HG02884 (cell line): ENCODE data around the gene PES1.
A peak's percentile ranks its signal among the peaks of the same experiment; 100 is the strongest.
"Not testable (repeated sequence)": the region's sequence is repeated elsewhere in the genome, so short reads cannot be mapped to it uniquely, and the experiment has no call there.

Experiments used
- ATAC-seq: cut with Tn5 transposase; IDR thresholded peaks from one replicate; pipeline ENCODE4 v1.9.1; 2021; ENCODE audit warnings: mild to moderate bottlenecking, moderate library complexity; ENCODE audit not compliant: unreplicated experiment

Gene PES1

GRCh38 chr22:30591588-30592359 is at the start of gene PES1:
TSS of gene PES1 (minus strand) at chr22:30591910. CDS start at chr22:30591833, 77 bp downstream.
- peak; percentile 87 for ATAC-seq

- no peak for ATAC-seq
Measured at GRCh38 chr22:30640839-30641430, 49.2 kb upstream of the PES1 start.

- no peak for ATAC-seq
Measured at GRCh38 chr22:30640361-30640760, 48.7 kb upstream of the PES1 start.

- no peak for ATAC-seq
Measured at GRCh38 chr22:30637701-30638114, 46.0 kb upstream of the PES1 start.

- ATAC-seq = no peak
Measured at GRCh38 chr22:30636226-30637077, 44.7 kb upstream of the PES1 start.

- ATAC-seq = peak; percentile 51
Measured at GRCh38 chr22:30635273-30636225, 43.8 kb upstream of the PES1 start, which contains the start of gene SLC35E4. TSS of gene SLC35E4 (plus strand) at chr22:30635781. CDS start at chr22:30636451, 670 bp downstream.

GRCh38 chr22:30634471-30635233 is 42.9 kb upstream of the PES1 start:
- no peak for ATAC-seq

GRCh38 chr22:30631469-30631868 is 39.8 kb upstream of the PES1 start:
- ATAC-seq = not testable (repeated sequence)

GRCh38 chr22:30628491-30628890 is 36.8 kb upstream of the PES1 start:
- ATAC-seq = no peak

GRCh38 chr22:30627471-30627870 is 35.8 kb upstream of the PES1 start:
- ATAC-seq = no peak

- no peak for ATAC-seq
Measured at GRCh38 chr22:30626413-30626812, 34.7 kb upstream of the PES1 start.

GRCh38 chr22:30619909-30620308 is 28.2 kb upstream of the PES1 start:
- ATAC-seq = not testable (repeated sequence)

- ATAC-seq = no peak
Measured at GRCh38 chr22:30617819-30618218, 26.1 kb upstream of the PES1 start.

- no peak for ATAC-seq
Measured at GRCh38 chr22:30615543-30615954, 23.8 kb upstream of the PES1 start.

GRCh38 chr22:30614879-30615278 is 23.2 kb upstream of the PES1 start:
- no peak for ATAC-seq

GRCh38 chr22:30614268-30614667 is 22.6 kb upstream of the PES1 start:
- no peak for ATAC-seq

GRCh38 chr22:30612789-30613188 is 21.1 kb upstream of the PES1 start:
- ATAC-seq = no peak

- no peak for ATAC-seq
Measured at GRCh38 chr22:30611197-30611596, 19.5 kb upstream of the PES1 start.

GRCh38 chr22:30610299-30610698 is 18.6 kb upstream of the PES1 start:
- ATAC-seq = no peak
